Renal cortical epithelial cell (primary cell): ENCODE results near the gene PRMT7. TPM values are rescaled to one million over a fixed set of nuclear protein-coding genes. Genes with fewer than 3 reads are reported as not detected.

Experiments
- DNase-seq: peaks from one replicate; pipeline ENCODE4 v3.0.0-alpha.2; 2011; ENCODE audit warnings: low read depth
- total RNA-seq: library from RNA; depleted of rRNA; stranded (reverse); fragments of >200 nt; gene quantifications from 2 replicates; pipeline ENCODE4 v1.2.3, GENCODE V29; 2014

PRMT7 gene
- total RNA-seq, 1 donor from 2014 or later: 49.2 TPM

DNA sequence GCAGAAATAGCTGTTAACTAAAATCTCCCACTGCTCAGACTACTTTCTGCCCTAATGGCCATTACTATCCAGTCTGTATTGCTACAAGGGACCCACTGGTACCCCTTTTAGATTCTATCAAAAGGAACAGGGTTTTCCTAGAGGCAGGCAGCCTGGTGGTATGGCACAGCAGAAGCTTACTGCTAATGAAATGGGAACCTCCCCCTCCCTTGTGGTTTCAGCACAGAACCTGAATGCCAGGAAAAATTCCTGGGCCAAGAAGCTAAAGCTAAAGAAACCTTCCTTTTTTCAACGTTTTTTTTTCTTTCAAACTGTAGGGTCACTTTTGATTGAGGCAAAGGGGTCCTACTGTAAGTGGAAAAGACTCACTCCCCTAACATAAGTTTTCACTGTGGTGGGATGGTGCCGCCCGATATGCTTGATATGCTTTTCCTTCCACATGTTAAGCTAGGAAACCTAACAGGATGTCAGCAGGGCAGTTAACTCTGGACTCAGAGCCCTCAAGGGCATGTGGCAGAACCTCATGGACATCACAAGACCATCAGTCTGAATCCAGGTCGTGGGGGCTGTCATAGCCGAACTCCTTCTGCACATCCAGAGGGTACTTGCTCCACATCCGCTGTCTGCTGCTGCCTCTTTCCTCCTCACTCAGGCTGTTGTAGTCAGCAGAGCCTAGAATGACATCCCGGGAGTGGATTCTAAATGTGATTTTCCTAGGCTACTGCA, 9.9 kb upstream of the PRMT7 start:
- DNase-seq: no peak

DNA sequence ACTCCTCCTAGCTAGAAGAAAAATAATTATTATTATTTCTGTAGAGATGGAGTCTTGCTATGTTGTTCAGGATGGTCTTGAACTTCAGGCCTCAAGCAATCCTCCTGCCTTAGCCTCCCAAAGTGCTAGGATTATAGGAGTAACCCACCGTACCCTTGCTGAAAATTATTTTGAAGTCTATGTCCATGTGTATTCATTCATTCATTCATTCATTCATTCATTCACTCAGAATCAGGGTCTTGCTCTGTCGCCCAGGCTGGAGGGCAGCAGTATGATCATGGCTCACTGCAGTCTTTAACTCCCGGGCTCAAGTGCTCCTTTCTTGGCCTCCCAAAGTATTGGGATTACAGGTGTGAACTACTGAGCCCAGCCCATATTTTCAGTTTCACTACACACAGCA, 4.2 kb upstream of the PRMT7 start:
- no peak for DNase-seq

DNA sequence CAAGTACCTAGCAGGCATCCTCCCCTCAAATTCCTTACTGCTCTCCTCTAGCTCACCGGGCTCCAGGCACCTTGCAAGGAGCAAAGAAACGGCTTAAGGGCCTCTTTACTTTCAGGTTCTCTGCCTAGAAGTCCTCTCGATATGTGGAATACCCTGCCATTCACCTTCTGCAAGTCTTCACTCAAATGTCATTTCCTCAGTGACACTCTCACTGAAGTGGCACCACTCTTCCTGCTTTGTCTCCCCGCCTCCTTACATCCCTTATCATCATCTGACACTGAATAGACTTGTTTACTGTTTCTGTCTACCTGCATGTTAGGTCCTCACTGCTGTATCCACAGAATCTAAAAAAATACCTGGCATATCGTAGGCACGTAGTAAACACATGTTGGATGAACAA, 1.0 kb upstream of the PRMT7 start:
- DNase-seq: no peak

DNA sequence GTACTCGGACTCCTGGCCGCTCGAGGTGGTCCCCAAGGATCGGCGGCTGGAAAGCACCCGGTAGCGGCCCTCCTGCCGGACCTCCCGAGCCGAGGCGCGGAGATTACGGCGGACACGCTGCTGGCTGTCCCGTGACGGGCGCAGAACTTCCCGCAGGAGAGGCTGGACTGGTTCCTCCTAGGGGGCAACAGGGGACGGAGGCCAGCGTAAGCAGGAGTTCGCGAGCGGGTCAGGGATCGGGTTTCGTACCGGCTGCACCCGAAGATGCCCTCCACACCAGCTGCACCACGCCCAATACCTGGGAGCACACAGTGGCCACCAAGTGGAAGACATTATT, 414 bp upstream of the PRMT7 start:
- no peak for DNase-seq

DNA sequence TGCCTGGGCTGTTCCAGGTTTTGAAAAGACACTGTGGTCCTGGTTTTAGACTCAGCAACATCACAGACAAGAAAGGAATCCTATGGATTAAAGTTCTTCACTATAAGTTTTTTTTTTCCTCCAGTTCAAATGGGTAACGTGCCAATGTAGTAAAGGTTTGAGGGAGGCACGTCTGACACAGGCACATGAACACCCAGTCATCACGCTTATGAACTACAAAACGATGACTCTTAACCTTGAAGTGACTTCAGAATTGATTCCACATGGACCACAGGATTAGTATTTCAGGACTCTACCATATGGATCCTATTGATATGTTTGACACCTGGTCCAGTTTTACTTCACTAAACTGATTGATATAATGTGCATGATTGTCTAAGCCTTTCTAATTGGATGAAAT, 2.3 kb downstream of the PRMT7 start:
- no peak for DNase-seq

DNA sequence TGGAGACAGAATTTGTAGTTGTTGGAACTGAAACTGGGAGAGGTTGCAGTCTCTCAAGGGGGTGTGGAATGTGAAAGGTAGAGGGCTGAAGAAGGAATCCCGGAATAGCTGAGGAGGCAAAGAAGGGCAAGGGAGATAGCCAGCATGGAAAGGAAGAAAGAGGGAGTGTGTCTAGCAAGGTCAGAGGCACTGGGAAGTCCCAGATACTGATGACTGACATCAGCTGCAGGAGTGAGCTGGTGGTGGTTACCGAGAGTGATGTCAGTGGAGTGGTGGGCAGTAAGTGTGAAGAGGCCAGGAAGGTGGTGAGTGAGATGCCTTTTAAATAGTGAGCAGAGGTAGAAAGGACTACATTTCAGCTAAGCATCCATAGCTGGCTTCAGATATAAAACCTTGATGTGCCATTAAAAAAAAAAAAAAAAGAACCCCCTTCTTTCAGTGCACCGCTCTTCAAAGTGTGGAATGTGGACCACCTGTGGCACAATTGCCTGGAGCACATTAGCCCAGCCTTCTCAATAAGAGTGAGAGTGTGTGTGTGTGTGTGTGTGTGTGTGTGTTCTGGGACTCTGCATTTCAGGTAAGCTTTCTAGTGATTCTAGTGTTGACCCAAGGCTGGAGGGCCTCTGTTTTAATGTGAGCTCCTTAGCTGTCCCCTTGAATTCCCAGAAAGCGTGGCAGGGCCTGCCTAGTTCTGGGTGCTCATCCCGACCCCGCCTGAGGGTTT, 8.5 kb downstream of the PRMT7 start:
- DNase-seq: no peak

DNA sequence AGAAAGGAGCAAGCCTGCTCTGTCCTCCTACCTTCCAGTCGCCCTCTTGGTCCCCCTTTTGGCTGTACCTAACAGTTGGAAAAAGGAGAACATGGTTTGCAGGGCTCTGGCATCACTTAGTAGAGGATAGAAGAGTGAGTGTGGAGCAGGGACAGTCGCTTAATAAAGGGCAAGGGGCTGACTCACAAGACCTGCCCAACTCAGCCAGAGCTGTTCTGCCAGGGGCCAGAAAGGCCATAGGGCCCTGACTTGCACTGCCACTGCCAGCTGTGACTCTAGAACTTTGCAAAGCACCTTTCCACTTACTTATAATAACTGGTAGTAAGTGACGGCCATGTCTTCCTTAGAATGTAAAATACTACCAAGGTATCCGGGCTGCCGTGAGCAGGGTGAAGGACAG, 13.5 kb downstream of the PRMT7 start:
- no peak for DNase-seq

DNA sequence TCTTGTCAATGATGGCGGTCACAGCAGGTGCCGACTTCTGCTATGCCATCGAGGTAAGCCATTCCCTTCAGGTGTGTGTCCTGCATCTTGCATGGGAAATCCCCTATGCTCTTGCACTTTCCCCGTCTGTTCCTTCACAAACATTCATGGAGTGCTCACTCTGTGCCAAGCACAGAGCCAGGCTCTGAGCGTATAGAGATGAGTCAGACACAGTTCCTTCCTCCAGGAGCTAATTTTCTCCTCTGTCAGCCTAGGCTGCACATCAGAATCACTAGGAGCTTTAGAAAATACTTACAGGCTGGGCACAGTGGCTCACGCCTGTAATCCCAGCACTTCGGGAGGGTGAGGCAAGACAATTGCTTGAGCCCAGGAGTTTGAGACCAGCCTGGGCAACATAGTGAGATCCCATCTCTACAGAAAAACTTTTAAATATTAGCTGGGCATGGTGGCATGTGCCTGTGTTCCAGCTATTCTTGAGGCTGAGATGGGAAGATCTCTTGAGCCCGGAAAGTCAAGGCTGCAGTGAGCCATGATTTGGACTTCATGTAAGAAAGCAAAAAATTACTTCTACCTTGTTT, 14.1 kb downstream of the PRMT7 start:
- no peak for DNase-seq

DNA sequence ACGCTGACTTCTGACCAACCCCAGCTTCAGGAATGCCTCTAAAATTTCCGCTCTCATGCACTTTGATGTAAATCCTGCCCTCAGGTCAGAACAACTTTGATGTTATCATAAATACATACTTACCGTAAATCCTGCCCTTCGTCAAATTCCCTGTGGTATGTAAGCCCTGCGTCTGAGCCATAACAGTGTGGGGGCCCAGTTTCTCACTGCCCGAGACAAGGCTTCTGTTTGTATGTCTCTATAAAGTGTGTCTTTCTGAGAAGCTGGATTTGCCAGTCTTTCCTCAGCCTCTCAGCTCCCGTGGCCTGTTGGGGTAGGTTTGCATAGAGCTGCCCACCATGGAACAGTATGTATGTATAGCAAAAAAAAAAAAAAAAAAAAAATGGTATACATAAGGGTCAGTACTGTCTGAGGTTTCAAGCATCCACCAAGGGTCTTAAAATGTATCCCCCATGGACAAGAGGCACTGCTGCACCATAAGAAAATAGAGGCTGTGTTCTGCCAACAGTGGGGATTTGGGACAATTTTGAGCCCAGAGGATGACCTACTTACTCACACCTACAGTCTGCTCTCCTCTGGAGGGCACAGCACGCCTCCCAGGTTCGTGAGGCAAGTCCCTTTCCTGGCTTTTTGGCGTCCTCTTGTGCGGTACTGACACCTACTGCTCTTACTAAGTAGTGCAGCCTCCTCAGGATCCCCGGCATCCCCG, 17.5 kb downstream of the PRMT7 start:
- peak; percentile 75 for DNase-seq

DNA sequence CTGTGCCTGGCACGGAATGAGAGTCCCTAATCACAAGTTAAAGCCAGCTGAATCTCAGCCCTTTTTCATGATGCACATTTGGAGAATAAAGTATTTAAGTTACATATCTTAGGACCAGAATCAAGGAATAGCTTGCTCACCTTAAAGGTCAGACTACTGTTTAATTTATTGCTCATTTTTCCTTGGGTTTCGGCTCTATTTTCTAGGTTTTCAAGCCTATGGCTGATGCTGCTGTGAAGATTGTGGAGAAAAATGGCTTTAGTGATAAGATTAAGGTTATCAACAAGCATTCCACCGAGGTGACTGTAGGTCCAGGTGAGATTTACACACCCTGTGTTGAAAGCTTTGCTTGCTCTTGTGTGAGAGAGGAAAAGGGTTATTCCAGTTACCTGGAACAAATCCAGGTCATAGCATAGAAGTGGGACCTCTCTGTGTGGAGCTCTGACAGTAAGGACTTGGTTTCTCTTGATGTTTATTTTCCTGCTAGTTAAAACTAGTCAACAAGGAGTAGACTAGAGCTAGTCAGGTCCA, 18.1 kb downstream of the PRMT7 start:
- DNase-seq: no peak

DNA sequence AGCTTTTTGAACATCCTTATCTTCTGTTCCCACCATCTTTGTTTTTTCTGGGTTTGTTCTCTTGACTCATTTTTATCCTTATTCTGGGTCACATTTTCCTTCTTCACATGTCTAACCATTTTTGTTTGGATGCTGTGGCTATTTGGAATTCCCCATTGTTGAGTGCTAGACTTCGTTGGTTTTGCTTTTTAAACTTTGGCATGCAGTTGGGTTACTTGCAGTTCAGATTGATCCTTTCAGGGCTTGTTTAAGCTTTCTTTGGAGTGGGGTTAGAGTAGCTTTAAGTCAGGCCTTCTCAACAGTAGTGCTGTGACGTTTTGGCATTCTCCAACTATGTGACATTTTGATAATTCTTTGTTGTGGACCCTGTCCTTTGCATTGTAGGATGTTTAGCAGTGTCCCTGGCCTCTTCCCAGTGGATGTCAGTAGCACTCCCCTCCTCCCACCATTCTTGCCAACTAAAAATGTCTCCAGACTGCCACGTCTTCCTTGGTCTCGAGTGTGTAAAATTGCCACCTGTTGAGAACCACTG, 21.1 kb downstream of the PRMT7 start:
- DNase-seq: no peak

DNA sequence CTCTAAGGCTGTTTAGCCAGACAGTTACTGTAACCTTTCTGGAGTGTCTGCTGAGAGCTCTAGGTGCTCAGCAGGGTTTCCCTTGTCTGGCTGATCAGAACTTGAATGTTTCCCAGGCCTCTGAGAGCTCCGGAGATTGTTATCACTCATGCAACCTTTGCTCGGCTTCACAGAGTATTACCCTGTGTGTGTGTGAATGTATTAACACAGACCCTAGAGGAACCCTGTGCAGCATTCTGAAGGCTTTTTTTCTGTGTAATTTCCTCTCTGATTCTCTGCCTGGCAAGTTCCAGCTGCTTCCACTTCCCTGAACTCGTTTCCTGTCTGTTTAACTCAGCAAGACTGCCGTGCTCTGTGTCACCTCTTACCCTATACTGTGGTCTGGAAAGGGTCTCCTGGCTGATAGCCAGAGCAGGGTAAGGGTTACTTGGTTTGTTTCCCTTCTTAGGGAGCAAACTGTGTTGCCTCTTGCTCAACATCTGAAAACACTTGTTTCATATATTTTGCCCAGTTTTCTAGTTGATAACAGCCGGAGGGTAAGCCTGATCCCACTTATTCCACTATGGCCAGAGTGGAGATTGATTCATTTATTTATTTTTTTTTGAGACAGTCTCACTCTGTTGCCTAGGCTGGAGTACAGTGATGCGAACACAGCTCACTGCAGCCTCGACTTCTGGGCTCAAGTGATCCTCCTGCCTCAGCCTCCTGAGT, 21.7 kb downstream of the PRMT7 start:
- peak; percentile 24 for DNase-seq

DNA sequence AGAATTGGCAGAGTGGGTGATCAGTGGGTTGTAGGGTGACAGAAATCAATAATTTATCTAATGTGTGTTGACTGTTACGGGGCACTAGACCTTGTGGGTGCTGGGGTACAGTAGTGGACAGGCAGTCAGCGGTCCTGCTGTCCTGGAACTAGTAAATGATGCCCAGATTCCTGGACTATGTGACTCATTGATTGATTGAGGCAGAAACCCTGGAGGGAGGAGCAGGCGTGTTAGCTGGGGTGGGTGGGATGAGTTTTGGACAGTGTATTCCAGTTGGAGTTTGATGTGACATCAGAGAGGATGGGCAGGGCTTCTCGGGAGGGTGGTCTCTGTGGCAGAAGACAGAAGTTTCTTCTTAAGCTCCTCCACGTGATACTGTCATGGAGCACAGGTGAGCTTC, 24.4 kb downstream of the PRMT7 start:
- DNase-seq: no peak

DNA sequence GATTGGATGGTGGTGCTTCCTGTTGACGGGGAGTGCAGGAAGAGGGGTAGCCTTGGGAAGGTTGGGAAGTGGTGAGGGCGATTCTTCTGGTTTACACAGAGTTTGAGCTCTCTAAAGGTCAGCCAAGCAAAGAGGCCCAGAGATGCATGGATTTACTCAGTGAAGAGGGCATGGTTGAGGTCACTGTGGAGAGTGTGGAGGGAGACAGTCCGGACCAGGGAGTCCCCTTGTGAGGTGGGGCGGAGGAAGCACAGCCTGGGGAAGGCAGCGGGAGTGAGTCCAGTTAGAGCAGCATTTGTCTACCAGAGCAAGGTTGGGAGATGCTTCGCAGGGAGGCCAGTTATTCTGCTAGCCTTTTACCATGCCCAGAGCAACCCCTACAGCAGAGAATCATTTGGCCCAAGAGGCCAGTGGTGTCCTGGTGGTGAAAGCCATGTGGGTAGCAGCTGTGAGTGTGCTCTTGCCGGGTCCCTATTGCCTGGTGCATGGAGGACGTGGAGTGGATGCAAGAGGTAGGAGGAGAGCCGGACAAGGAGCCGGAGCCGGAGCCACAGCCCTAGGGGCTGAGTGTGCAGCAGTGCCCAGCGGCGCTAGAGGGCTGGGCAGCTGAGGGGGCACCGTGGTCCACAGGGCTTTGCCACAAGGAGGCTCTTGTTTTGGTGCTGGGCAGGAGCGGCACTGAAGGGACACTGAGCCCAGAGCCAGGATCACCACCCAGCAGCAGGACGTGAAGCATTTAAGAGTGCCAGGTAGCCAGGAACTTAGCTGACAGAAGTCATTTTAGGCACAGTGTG, 27.7 kb downstream of the PRMT7 start:
- DNase-seq: no peak

DNA sequence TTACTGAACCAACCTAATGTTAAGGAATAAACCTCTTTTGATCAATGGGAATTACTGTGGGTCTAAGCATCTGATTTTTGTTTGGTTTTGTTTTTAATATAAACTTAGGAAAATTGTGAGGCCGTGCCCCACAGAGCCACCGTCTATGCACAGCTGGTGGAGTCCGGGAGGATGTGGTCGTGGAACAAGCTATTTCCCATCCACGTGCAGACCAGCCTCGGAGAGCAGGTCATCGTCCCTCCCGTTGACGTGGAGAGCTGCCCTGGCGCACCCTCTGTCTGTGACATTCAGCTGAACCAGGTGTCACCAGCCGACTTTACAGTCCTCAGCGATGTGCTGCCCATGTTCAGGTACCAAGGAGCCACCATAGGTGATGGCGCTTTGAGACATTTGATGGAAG, 28.4 kb downstream of the PRMT7 start:
- no peak for DNase-seq

DNA sequence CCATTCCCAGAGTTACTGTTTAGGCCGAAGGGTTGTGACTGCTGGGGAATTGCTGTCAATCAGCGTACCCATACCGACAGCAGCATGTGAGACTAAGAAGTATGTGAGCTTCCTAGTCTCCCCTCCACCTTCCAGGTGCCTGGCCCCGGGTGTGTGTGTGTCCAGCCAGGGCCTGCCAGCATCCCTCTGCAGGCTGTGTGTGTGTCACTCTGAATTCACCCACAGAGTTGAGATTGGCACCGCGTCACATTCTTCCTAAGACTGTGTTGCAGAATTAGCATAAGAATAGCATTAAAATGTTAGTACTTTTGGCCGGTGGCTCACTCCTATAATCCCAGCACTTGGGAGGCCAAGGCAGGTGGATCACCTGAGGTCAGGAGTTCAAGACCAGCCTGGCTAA, 31.8 kb downstream of the PRMT7 start:
- no peak for DNase-seq

DNA sequence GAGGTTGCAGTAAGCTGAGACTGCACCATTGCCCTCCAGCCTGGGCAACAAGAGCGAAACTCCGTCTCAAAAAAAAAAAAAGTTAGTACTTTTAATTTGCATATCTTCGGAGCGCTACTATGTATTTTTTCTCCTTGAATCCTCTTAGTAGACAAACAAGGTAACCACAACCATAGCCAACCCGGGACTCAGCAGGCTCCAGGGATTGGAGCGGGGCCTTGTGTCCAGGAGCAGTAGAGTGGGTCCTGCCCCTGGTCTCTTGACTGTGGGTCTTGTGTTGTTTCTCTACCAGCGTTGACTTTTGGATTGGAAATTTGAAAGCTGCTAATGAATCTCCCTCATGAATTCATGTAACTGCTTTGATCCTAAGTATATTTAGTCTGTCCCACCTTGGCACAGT, 32.3 kb downstream of the PRMT7 start:
- DNase-seq: no peak

DNA sequence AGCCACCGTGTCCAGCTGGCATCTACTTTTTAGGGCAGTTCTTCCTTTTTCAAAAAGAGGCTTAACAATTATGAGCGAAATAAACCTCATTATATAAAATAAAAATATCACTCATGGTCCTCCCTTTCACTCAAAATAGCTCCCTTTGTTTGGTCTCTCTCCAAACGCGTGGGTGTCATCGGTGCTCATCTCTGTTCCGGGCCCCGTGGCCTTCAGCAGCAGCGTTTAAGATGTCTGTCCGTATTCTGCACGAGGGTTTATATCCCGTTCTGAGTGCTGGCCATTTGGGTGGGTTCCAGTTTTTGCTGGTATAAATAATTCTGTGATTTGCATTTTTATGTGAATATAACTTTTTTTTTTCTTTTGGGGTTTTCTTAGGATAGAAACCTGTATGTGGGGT, 33.4 kb downstream of the PRMT7 start:
- DNase-seq: no peak

DNA sequence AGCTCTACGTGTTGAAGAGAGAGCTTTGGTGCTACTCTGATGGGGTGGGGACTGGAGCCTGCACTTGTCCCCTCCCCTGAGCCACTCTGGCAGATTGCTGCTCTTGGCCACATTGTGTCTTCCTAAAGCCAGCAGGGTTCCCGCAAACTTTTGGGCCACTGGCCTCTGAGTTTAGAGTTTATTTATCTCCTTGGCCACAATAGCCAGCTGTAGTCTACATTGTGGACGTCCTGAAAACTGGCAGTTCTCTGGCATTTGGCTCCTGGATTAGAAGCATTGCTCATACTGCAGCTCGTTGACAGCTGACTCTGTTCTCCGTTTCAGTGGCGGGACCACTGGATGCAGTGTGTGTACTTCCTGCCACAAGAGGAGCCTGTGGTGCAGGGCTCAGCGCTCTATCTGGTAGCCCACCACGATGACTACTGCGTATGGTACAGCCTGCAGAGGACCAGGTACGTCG, 34.6 kb downstream of the PRMT7 start:
- DNase-seq: no peak

DNA sequence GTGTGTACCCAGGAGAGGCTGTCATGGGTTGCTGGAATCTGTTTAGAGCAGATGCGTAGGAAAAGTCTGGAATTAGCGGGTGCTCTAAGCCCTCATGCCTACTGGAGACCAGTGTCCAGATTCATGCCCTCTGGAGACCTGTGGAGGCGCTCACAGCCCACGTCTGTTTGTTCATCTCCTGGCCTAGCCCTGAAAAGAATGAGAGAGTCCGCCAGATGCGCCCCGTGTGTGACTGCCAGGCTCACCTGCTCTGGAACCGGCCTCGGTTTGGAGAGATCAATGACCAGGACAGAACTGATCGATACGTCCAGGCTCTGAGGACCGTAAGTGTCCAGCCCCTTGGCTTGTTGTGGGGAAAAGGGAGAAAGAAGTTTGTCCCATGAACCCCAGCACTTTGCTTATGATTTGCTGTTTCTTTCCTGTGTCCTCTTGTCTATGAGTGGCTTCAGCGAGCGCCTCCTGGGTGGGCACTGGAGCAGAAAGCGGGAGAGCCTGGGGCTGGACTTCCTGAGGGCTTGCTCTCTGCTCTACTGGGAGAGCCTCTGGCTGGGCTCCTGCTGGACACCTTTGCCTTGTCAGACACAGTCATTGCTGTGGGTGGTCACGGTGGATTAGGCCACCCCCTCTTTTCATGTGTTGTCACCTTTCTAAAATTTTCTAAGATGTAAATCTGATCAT, 35.3 kb downstream of the PRMT7 start:
- DNase-seq: no peak
